K562 (cell line): Measurements from ENCODE around the gene DNER. TPM values are rescaled to one million over a fixed set of nuclear protein-coding genes. Genes with fewer than 3 reads are reported as not detected.

Source experiments
- ATF1 ChIP-seq, 2 experiments: fragments of 450-650 bp in 1 of 2; IDR thresholded peaks; 2 replicates each; pipeline ENCODE4 v1.6.1; 2016; ENCODE audit warnings: missing compliant biosample characterization in 1 of 2, missing genetic modification characterization in 1 of 2
- CREB3 ChIP-seq: fragments of 450-650 bp; conservative IDR thresholded peaks from 2 replicates; pipeline ENCODE4 v1.6.1; 2016; ENCODE audit warnings: missing genetic modification characterization, low read depth, mild to moderate bottlenecking, missing compliant biosample characterization, moderate library complexity
- ELK3 ChIP-seq: fragments of 450-650 bp; formaldehyde crosslinking; IDR thresholded peaks from 2 replicates; pipeline ENCODE4 v1.4.0; 2020; ENCODE audit warnings: mild to moderate bottlenecking
- KLF16 ChIP-seq: IDR thresholded peaks from 2 replicates; pipeline ENCODE4 v1.6.1; 2016; ENCODE audit warnings: antibody characterized with exemption
- MED1 ChIP-seq: sonication (generic); formaldehyde crosslinking; IDR thresholded peaks from 2 replicates; pipeline ENCODE4 v1.8.1; 2023; ENCODE audit warnings: missing genetic modification reagents, borderline replicate concordance
- POLR2AphosphoS5 ChIP-seq: IDR thresholded peaks from 2 replicates; pipeline ENCODE4 v1.6.1; 2011; ENCODE audit warnings: mild to moderate bottlenecking, low read depth, low read length, moderate library complexity; ENCODE audit not compliant: control insufficient read depth, insufficient read depth
- SIX5 ChIP-seq, 2 experiments: IDR thresholded peaks; 2 replicates each; pipeline ENCODE4 v1.6.1; 2011; ENCODE audit warnings: low read length in 2 of 2, borderline replicate concordance in 1 of 2, low read depth in 1 of 2, mild to moderate bottlenecking in 1 of 2, moderate library complexity in 1 of 2; ENCODE audit not compliant: insufficient read depth in 1 of 2
- ZNF395 ChIP-seq: fragments of 200-800 bp; sonication (Bioruptor generic); IDR thresholded peaks from 2 replicates; pipeline ENCODE4 v1.6.1; 2017; ENCODE audit warnings: missing genetic modification characterization, missing compliant biosample characterization
- polyA plus RNA-seq, 8 experiments: library from polyadenylated mRNA; depleted of rRNA in 4 of 8; stranded (reverse) in 5 of 8; unstranded in 3 of 8; fragments of >200 nt; fragmentation: Nextera tagmentation in 2 of 8; fragmentation: Illumina TruSeq in 1 of 8; extraction: Ambion mirVana in 2 of 8; extraction: Trizol in 1 of 8; gene quantifications; 2 replicates each; pipeline versions ENCODE4 v1.2.1 to v1.2.3, GENCODE V29; 2011 to 2014; ENCODE audit warnings: inconsistent platforms in 1 of 8, missing spikeins in 1 of 8
- total RNA-seq, 7 experiments: library from RNA; depleted of rRNA in 6 of 7; stranded (reverse); fragments of >200 nt in 6 of 7; fragmentation: Illumina TruSeq in 2 of 7; extraction: Trizol in 2 of 7; gene quantifications; 2 replicates each; pipeline versions ENCODE4 v1.2.1 to v1.2.3, GENCODE V29; 2011 to 2021; ENCODE audit warnings: low replicate concordance in 1 of 7
- TF ChIP-seq, protein P1 (sequence below): fragments of 250-450 bp; sonication (Bioruptor Pico); IDR thresholded peaks from 2 replicates; pipeline ENCODE4 v1.5.0; 2020; ENCODE audit warnings: mild to moderate bottlenecking, borderline replicate concordance

The DNER gene
- total and polyA plus RNA-seq, 9 of the 15 experiments (the other 6 are each of a cell fraction or from before 2014, with no cell fraction given): not detected

DNA sequence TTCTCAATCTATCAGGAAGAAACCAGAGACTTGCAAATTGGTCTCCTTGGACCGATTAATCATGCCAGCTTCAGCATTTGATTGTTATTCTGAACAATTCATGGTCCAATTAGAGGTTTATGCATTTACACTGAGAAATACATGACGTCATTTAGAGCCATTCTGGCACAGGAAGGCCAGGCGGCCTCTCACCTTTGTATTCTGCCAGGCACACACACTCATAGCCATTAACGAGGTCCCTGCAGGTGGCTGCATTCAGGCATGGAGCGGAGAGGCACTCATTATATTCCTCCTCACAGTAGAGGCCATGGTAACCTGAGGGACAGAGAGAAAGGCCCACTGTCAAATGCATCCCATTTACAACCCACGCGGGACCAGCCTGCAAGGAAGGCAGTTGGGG is 296.4 kb downstream of the DNER start (continued):
- TF ChIP-seq ZNF395 (no peak), ELK3 (CRISPR knock-in tag) (no peak), ATF1 (CRISPR knock-in tag; IDR thresholded peaks at IDR 0.05) (no peak), ATF1 (tag; IDR thresholded peaks at IDR 0.05) (no peak), POLR2AphosphoS5 (no peak), MED1 (no peak), SIX5 (IDR thresholded peaks at IDR 0.05; ENCODE audit: borderline replicate concordance in 1 of 2, insufficient read depth in 1 of 2, low read depth in 1 of 2, low read length in 2 of 2) (no peak), KLF16 (no peak), CREB3 (tag) (no peak)
- TF ChIP-seq, protein P1, sequence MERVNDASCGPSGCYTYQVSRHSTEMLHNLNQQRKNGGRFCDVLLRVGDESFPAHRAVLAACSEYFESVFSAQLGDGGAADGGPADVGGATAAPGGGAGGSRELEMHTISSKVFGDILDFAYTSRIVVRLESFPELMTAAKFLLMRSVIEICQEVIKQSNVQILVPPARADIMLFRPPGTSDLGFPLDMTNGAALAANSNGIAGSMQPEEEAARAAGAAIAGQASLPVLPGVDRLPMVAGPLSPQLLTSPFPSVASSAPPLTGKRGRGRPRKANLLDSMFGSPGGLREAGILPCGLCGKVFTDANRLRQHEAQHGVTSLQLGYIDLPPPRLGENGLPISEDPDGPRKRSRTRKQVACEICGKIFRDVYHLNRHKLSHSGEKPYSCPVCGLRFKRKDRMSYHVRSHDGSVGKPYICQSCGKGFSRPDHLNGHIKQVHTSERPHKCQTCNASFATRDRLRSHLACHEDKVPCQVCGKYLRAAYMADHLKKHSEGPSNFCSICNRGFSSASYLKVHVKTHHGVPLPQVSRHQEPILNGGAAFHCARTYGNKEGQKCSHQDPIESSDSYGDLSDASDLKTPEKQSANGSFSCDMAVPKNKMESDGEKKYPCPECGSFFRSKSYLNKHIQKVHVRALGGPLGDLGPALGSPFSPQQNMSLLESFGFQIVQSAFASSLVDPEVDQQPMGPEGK (CRISPR knock-in tag): no peak
